HCT116 (cell line): ENCODE data around the gene KRT5.

ENCODE experiments used
- CBX3 ChIP-seq: IDR thresholded peaks from 2 replicates; pipeline ENCODE4 v1.6.1; 2012; ENCODE audit warnings: low read depth
- CEBPB ChIP-seq: IDR thresholded peaks from 2 replicates; pipeline ENCODE4 v1.6.1; 2012; ENCODE audit warnings: low read depth
- CTCF ChIP-seq, 3 experiments: fragments of 200-600 bp in 1 of 3; sonication (generic) in 1 of 3; IDR thresholded peaks in 2 of 3; conservative IDR thresholded peaks in 1 of 3; 2 replicates each; pipeline ENCODE4 v1.5.1; 2012 to 2017; ENCODE audit warnings: low read depth in 2 of 3, low read length in 2 of 3, antibody characterized with exemption in 1 of 3, borderline replicate concordance in 1 of 3, control low read depth in 1 of 3, mild to moderate bottlenecking in 1 of 3, mixed read lengths in 1 of 3, mixed run types in 1 of 3, moderate library complexity in 1 of 3; ENCODE audit not compliant: insufficient read depth in 1 of 3
- EGR1 ChIP-seq: IDR thresholded peaks from 2 replicates; pipeline ENCODE4 v1.6.1; 2012; ENCODE audit warnings: low read depth
- FOSL1 ChIP-seq: IDR thresholded peaks from 2 replicates; pipeline ENCODE4 v1.6.1; 2012; ENCODE audit warnings: low read depth
- MAX ChIP-seq: IDR thresholded peaks from 2 replicates; pipeline ENCODE4 v1.6.1; 2012
- POLR2A ChIP-seq: IDR thresholded peaks from 2 replicates; pipeline ENCODE4 v1.7.0; 2011; ENCODE audit warnings: borderline replicate concordance; ENCODE audit not compliant: insufficient read depth, insufficient read length; ENCODE audit errors: extremely low read depth
- POLR2AphosphoS5 ChIP-seq: IDR thresholded peaks from 2 replicates; pipeline ENCODE4 v1.6.1; 2011; ENCODE audit warnings: mild to moderate bottlenecking, low read depth, low read length, moderate library complexity
- RAD21 ChIP-seq: IDR thresholded peaks from 2 replicates; pipeline ENCODE4 v1.6.1; 2012; ENCODE audit warnings: low read depth, mild to moderate bottlenecking
- YY1 ChIP-seq: IDR thresholded peaks from 2 replicates; pipeline ENCODE4 v1.6.1; 2011; ENCODE audit warnings: low read length, low read depth, moderate library complexity, mild to moderate bottlenecking; ENCODE audit not compliant: insufficient replicate concordance; ENCODE audit errors: extremely low read depth
- ZNF274 ChIP-seq: fragments of 200-500 bp; sonication (Bioruptor generic); IDR thresholded peaks from 2 replicates; pipeline ENCODE4 v1.6.1; 2014; ENCODE audit warnings: mild to moderate bottlenecking, low read depth, low read length, inconsistent platforms

GRCh38 chr12:52487211-52487610, 33.0 kb downstream of the KRT5 start:
- TF ChIP-seq CTCF (IDR thresholded peaks at IDR 0.05 in 2 of 3, conservative IDR thresholded peaks at IDR 0.05 in 1 of 3; ENCODE audit: borderline replicate concordance in 1 of 3, insufficient read depth in 1 of 3, low read depth in 2 of 3, low read length in 2 of 3) (no peak), FOSL1 (no peak), POLR2A (no peak), CEBPB (no peak), YY1 (no peak), POLR2AphosphoS5 (no peak), ZNF274 (no peak), CBX3 (no peak), RAD21 (no peak), MAX (no peak), EGR1 (no peak)
